Natural killer cell treated with Interleukin-12 subunit alpha and Interleukin-12 subunit beta and Interleukin-15 and Interleukin-18, amount 100 ng/mL, for 72 hours (primary cell): ENCODE data around the gene CTNNA2. TPM values are rescaled to one million over a fixed set of nuclear protein-coding genes. Genes with fewer than 3 reads are reported as not detected.
"Not testable (repeated sequence)": the region's sequence is repeated elsewhere in the genome, so short reads cannot be mapped to it uniquely, and the experiment has no call there.

ENCODE experiments used
- ATAC-seq, 2 donors: fragments of 150-1000 bp; cut with Tn5 transposase in 1 of 2; sonication (Bioruptor Pico), chemical (Tn5 transposase) in 1 of 2; 2 replicates each; pipeline ENCODE4 v1.10.0; 2021
- DNase-seq: peaks from one replicate; pipeline ENCODE4 v3.0.0; 2022; ENCODE audit warnings: low spot score
- H3K27ac Mint-ChIP-seq, 2 donors: 1 replicate in 1 of 2; 2 replicates in 1 of 2; pipeline ENCODE4 v1.8.0; 2022; ENCODE audit warnings: mixed read lengths in 2 of 2, mild to moderate bottlenecking in 1 of 2, moderate library complexity in 1 of 2
- H3K27me3 Mint-ChIP-seq, 2 donors: 1 replicate in 1 of 2; 2 replicates in 1 of 2; pipeline ENCODE4 v1.8.0; 2022; ENCODE audit warnings: mixed read lengths in 2 of 2
- H3K36me3 Mint-ChIP-seq: one replicate; pipeline ENCODE4 v1.8.0; 2022; ENCODE audit warnings: mixed read lengths
- H3K4me1 Mint-ChIP-seq, 2 donors: 1 replicate in 1 of 2; 2 replicates in 1 of 2; pipeline ENCODE4 v1.8.0; 2022; ENCODE audit warnings: low read depth in 2 of 2, mixed read lengths in 2 of 2, mild to moderate bottlenecking in 1 of 2
- H3K4me3 Mint-ChIP-seq: one replicate; pipeline ENCODE4 v1.8.0; 2022; ENCODE audit warnings: mixed read lengths
- H3K9me3 Mint-ChIP-seq: 2 replicates; pipeline ENCODE4 v1.8.0; 2022; ENCODE audit warnings: mixed read lengths
- total RNA-seq, 2 donors: library from RNA; stranded (reverse); gene quantifications; one replicate each; pipeline ENCODE4 v1.2.3, GENCODE V29; 2022

CTNNA2 gene
- total RNA-seq, 2 donors from 2014 or later: not detected

- peaks cover 20% of the 10 kb centered on the region for H3K9me3 Mint-ChIP-seq
- no peaks in the 10 kb centered on the region for H3K4me1 Mint-ChIP-seq
- no peak for ATAC-seq
- H3K27me3 Mint-ChIP-seq: no peaks in the 10 kb centered on the region
- H3K36me3 Mint-ChIP-seq: peaks cover 5% of the 10 kb centered on the region
- no peak overlapping the region for H3K4me3 Mint-ChIP-seq
- H3K27ac Mint-ChIP-seq: no peak overlapping the region
- no peak for DNase-seq
Measured at GRCh38 chr2:80168037-80168436, 655.2 kb downstream of the CTNNA2 start.

DNA sequence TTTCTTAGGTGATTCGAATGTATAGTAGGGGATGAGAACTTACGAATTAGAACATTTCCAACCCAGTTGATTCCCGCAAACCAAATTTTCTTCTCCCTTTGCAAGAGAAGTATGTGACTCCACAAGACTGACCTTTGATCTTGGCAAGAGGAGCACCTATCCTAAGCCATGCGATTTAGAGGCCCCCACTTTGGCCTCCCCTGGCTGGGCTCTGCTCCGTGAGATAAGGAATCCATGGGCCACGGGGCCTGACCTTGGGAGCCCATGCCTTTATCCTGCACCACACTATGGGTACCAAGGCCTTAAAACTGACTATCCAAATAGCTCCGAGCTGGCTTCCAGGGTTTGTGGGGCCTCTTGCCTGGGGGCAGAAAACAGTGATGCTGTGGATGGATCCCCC lies 656.0 kb downstream of the CTNNA2 start:
- peaks cover 20% of the 10 kb centered on the region for H3K9me3 Mint-ChIP-seq
- ATAC-seq (no peak), DNase-seq (no peak)
- H3K4me1 Mint-ChIP-seq: no peaks in the 10 kb centered on the region
- no peak overlapping the region for H3K4me3 Mint-ChIP-seq
- H3K27ac Mint-ChIP-seq: no peak overlapping the region
- H3K27me3 Mint-ChIP-seq: no peaks in the 10 kb centered on the region
- H3K36me3 Mint-ChIP-seq: peaks cover 5% of the 10 kb centered on the region

GRCh38 chr2:80169811-80170594 lies 657.2 kb downstream of the CTNNA2 start:
- Mint-ChIP-seq H3K4me3 (no peak overlapping the region), H3K4me1 (no peaks in the 10 kb centered on the region), H3K27ac (no peak overlapping the region), H3K36me3 (peaks cover 5% of the 10 kb centered on the region), H3K9me3 (peaks cover 24% of the 10 kb centered on the region), H3K27me3 (no peaks in the 10 kb centered on the region)
- ATAC-seq (no peak), DNase-seq (no peak)

DNA sequence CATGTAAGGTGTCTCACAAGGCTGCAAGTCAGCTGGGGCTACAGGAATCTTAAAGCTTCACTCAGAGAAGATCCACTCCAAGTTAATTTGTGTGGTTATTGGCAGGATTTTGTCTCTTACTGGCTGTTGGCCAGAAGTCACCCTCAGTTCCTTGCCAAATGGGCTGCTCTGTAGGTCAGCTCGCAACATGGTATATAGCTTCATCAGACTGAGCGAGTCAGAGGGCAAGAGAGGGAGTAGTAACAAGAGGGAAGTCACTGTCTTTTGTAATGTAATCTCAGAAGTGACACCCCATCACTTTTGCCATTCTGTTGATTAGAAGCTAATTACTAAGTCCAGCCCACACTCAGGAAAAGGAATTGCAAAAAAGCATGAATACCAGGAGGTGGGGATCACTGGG lies 672.2 kb downstream of the CTNNA2 start:
- Mint-ChIP-seq H3K36me3 (peaks cover 8% of the 10 kb centered on the region), H3K9me3 (peaks cover 15% of the 10 kb centered on the region), H3K27me3 (no peaks in the 10 kb centered on the region), H3K27ac (no peak overlapping the region), H3K4me3 (no peak overlapping the region), H3K4me1 (no peaks in the 10 kb centered on the region)
- ATAC-seq (no peak), DNase-seq (no peak)

DNA sequence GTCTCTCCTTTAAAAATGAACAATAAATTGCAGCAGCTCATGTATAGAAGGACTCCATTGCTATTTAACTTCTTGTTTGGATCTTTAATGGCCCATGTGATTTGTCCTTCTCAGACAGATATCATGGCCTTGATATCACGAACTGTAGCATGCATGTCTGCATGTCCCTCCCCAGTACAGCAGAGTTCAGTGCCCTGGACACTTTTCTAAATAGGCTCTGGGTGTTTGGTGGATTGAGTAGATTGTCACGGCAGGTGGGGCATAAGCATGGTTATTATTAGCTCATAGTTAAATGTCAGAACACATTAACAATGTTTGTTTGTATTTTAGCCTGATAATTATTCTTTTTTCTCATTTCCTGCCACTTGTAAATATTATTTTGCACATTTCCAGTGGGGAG lies 673.4 kb downstream of the CTNNA2 start:
- H3K9me3 Mint-ChIP-seq: peaks cover 9% of the 10 kb centered on the region
- H3K4me1 Mint-ChIP-seq: no peaks in the 10 kb centered on the region
- H3K4me3 Mint-ChIP-seq: no peak overlapping the region
- no peaks in the 10 kb centered on the region for H3K36me3 Mint-ChIP-seq
- ATAC-seq: no peak
- H3K27ac Mint-ChIP-seq: no peak overlapping the region
- DNase-seq: no peak
- no peaks in the 10 kb centered on the region for H3K27me3 Mint-ChIP-seq

- Mint-ChIP-seq H3K27ac (no peak overlapping the region), H3K4me1 (no peaks in the 10 kb centered on the region), H3K27me3 (no peaks in the 10 kb centered on the region), H3K36me3 (no peaks in the 10 kb centered on the region), H3K4me3 (no peak overlapping the region), H3K9me3 (peaks cover 13% of the 10 kb centered on the region)
- ATAC-seq (no peak), DNase-seq (no peak)
Measured at GRCh38 chr2:80187156-80187555, 674.3 kb downstream of the CTNNA2 start.

- Mint-ChIP-seq H3K27me3 (no peaks in the 10 kb centered on the region), H3K9me3 (peaks cover 7% of the 10 kb centered on the region), H3K4me3 (no peak overlapping the region), H3K27ac (no peak overlapping the region), H3K36me3 (no peaks in the 10 kb centered on the region), H3K4me1 (no peaks in the 10 kb centered on the region)
- no peak for ATAC-seq
- no peak for DNase-seq
Measured at GRCh38 chr2:80190166-80190565, 677.3 kb downstream of the CTNNA2 start.

- Mint-ChIP-seq H3K27ac (no peak overlapping the region), H3K4me3 (no peak overlapping the region)
Measured at GRCh38 chr2:80193566-80193965, 680.7 kb downstream of the CTNNA2 start.

DNA sequence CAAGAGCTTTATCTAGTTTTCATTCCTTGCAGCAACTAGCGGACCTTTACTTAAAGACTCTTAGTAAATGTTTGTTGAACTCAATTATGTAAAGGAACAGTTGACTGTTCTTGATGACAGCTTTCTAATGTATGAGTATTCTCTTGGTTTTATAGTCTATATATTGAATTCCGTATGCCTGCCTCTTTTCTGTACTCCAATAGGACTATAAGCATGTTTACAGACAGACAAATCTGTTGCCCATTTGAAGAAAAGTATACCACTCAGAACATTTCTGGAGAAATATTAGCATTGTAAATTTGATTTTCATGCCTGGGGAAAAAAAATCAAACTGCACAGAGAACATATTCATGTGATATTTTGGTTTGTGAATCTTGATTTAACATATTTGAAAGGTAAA lies 682.2 kb downstream of the CTNNA2 start:
- no peak for ATAC-seq
- H3K27ac Mint-ChIP-seq: no peak overlapping the region
- peaks cover 6% of the 10 kb centered on the region for H3K36me3 Mint-ChIP-seq
- DNase-seq: no peak
- H3K4me3 Mint-ChIP-seq: no peak overlapping the region
- H3K9me3 Mint-ChIP-seq: peaks cover 14% of the 10 kb centered on the region
- H3K27me3 Mint-ChIP-seq: no peaks in the 10 kb centered on the region
- no peaks in the 10 kb centered on the region for H3K4me1 Mint-ChIP-seq

More at GRCh38 chr2:80193566-80193965, 680.7 kb downstream of the CTNNA2 start:
- ATAC-seq (no peak), DNase-seq (no peak)
- no peaks in the 10 kb centered on the region for H3K27me3 Mint-ChIP-seq
- peaks cover 6% of the 10 kb centered on the region for H3K36me3 Mint-ChIP-seq
- no peaks in the 10 kb centered on the region for H3K4me1 Mint-ChIP-seq
- peaks cover 14% of the 10 kb centered on the region for H3K9me3 Mint-ChIP-seq

DNA sequence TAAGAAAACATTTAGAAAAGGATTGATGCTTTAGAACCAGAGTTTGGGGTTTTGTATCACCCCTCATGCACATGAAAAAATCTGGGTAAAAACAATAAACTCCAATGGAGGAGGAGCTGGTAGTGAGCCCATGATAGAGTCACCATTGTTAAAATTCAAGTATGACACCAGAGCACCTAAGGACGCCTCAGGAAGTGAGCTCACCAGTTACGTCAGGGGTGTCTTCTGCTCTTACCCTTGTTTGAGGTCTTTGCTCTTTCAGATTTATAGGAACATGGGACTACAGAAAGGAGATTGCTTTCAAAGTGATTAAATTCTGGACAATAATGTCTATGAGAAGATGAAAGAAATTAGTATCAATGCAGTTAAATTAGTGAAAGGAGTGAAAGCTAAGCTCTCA lies 685.2 kb downstream of the CTNNA2 start:
- Mint-ChIP-seq H3K27ac (no peak overlapping the region), H3K4me3 (no peak overlapping the region), H3K27me3 (no peaks in the 10 kb centered on the region), H3K36me3 (peaks cover 12% of the 10 kb centered on the region), H3K4me1 (no peaks in the 10 kb centered on the region), H3K9me3 (peaks cover 15% of the 10 kb centered on the region)
- ATAC-seq (no peak), DNase-seq (no peak)

DNA sequence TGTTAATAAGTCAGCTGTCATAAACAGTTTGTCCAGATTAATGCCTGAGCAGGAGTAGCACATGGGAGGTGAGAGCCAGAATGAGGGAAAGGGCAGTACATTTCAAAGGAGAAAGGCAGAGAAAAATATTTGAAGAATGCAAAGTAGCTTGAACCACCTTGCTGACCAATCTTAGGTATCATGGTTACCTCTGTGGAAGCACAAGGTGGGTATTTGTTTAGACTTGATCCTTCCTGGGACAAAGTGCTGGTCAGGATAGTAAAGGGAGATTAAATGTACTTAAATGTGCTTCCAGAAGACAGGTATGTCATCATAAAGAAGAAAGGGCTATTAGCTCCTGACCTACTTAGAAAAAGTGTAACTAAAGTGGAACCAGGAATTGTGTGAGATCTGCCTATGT lies 686.7 kb downstream of the CTNNA2 start:
- H3K4me3 Mint-ChIP-seq: no peak overlapping the region
- peaks cover 16% of the 10 kb centered on the region for H3K36me3 Mint-ChIP-seq
- no peak overlapping the region for H3K27ac Mint-ChIP-seq
- DNase-seq (no peak), ATAC-seq (no peak)
- H3K4me1 Mint-ChIP-seq: no peaks in the 10 kb centered on the region
- H3K27me3 Mint-ChIP-seq: no peaks in the 10 kb centered on the region
- H3K9me3 Mint-ChIP-seq: peaks cover 18% of the 10 kb centered on the region

GRCh38 chr2:80203929-80204328 lies 691.1 kb downstream of the CTNNA2 start:
- H3K4me3 Mint-ChIP-seq, H3K27me3 Mint-ChIP-seq, DNase-seq, H3K27ac Mint-ChIP-seq, ATAC-seq, H3K4me1 Mint-ChIP-seq: not testable (repeated sequence)
- peaks cover 11% of the 10 kb centered on the region for H3K36me3 Mint-ChIP-seq
- H3K9me3 Mint-ChIP-seq: peaks cover 21% of the 10 kb centered on the region

DNA sequence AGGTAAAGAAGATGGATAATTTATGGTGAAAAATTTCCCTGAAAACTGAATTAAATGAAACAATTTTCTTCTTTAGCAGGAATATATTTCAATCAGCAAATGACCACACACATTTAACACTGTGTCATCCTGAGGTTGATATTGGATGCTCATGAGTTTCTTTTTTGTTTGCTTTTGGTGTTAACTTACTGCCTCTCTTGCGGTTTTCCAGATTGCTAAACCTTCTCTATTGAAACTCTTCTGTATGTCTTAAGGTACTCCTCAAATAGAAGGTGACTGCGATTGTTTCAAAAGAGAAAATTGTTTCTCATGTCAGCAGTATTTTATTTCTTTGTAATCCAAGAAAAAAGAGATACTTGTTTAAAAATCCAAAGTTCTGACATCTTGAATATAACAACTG lies 692.6 kb downstream of the CTNNA2 start:
- DNase-seq (no peak), ATAC-seq (no peak)
- peaks cover 11% of the 10 kb centered on the region for H3K36me3 Mint-ChIP-seq
- H3K4me3 Mint-ChIP-seq: no peak overlapping the region
- H3K27ac Mint-ChIP-seq: no peak overlapping the region
- peaks cover 25% of the 10 kb centered on the region for H3K9me3 Mint-ChIP-seq
- H3K4me1 Mint-ChIP-seq: no peaks in the 10 kb centered on the region
- no peaks in the 10 kb centered on the region for H3K27me3 Mint-ChIP-seq

- no peak overlapping the region for H3K4me3 Mint-ChIP-seq
- ATAC-seq: no peak
- H3K27me3 Mint-ChIP-seq: no peaks in the 10 kb centered on the region
Measured at GRCh38 chr2:80209458-80209857, 696.6 kb downstream of the CTNNA2 start.

GRCh38 chr2:80217446-80217845 lies 704.6 kb downstream of the CTNNA2 start:
- DNase-seq (no peak), ATAC-seq (no peak)
- Mint-ChIP-seq H3K4me3 (no peak overlapping the region), H3K4me1 (no peaks in the 10 kb centered on the region), H3K27ac (no peak overlapping the region), H3K27me3 (no peaks in the 10 kb centered on the region), H3K36me3 (peaks cover 8% of the 10 kb centered on the region), H3K9me3 (peaks cover 16% of the 10 kb centered on the region)

More at GRCh38 chr2:80209458-80209857, 696.6 kb downstream of the CTNNA2 start:
- Mint-ChIP-seq H3K4me1 (no peaks in the 10 kb centered on the region), H3K36me3 (peaks cover 2% of the 10 kb centered on the region), H3K27ac (no peak overlapping the region), H3K9me3 (peaks cover 16% of the 10 kb centered on the region)
- no peak for DNase-seq
